IPS DF 4.7 (cell line): Measurements from ENCODE around the gene ABCD3.
"Not testable (repeated sequence)": the region's sequence is repeated elsewhere in the genome, so short reads cannot be mapped to it uniquely, and the experiment has no call there.

Experiments used
- DNase-seq: peaks from one replicate; pipeline ENCODE4 v3.0.0-alpha.2; 2013; ENCODE audit warnings: low spot score; ENCODE audit errors: extremely low read depth

ABCD3 gene

GRCh38 chr1:94413311-94413710 lies 4.9 kb upstream of the ABCD3 start:
- no peak for DNase-seq

- no peak for DNase-seq
Observed at GRCh38 chr1:94416901-94417727, 1.1 kb upstream of the ABCD3 start.

GRCh38 chr1:94417728-94417977 lies 536 bp upstream of the ABCD3 start:
- no peak for DNase-seq

- DNase-seq: no peak
Observed at GRCh38 chr1:94418664-94419655, 771 bp downstream of the ABCD3 start.

- DNase-seq: no peak
Observed at GRCh38 chr1:94422115-94422820, 4.1 kb downstream of the ABCD3 start.

GRCh38 chr1:94425821-94426484 lies 7.8 kb downstream of the ABCD3 start:
- DNase-seq: no peak

- not testable (repeated sequence) for DNase-seq
Observed at GRCh38 chr1:94426485-94426870, 8.3 kb downstream of the ABCD3 start.

- DNase-seq: no peak
Observed at GRCh38 chr1:94428441-94428840, 10.3 kb downstream of the ABCD3 start.

GRCh38 chr1:94428927-94429528 lies 10.8 kb downstream of the ABCD3 start:
- not testable (repeated sequence) for DNase-seq

- not testable (repeated sequence) for DNase-seq
Observed at GRCh38 chr1:94430066-94430465, 11.9 kb downstream of the ABCD3 start.

GRCh38 chr1:94433866-94434265 lies 15.7 kb downstream of the ABCD3 start:
- no peak for DNase-seq

GRCh38 chr1:94434365-94435045 lies 16.3 kb downstream of the ABCD3 start:
- no peak for DNase-seq

GRCh38 chr1:94438692-94439276 lies 20.6 kb downstream of the ABCD3 start:
- no peak for DNase-seq

GRCh38 chr1:94440088-94440487 lies 21.9 kb downstream of the ABCD3 start:
- no peak for DNase-seq

- DNase-seq: not testable (repeated sequence)
Observed at GRCh38 chr1:94443067-94443466, 24.9 kb downstream of the ABCD3 start.

- not testable (repeated sequence) for DNase-seq
Observed at GRCh38 chr1:94444819-94445218, 26.6 kb downstream of the ABCD3 start.

- DNase-seq: not testable (repeated sequence)
Observed at GRCh38 chr1:94445733-94446132, 27.5 kb downstream of the ABCD3 start.

- not testable (repeated sequence) for DNase-seq
Observed at GRCh38 chr1:94446177-94446576, 28.0 kb downstream of the ABCD3 start.

- not testable (repeated sequence) for DNase-seq
Observed at GRCh38 chr1:94448741-94449140, 30.6 kb downstream of the ABCD3 start.

GRCh38 chr1:94456736-94457135 lies 38.5 kb downstream of the ABCD3 start:
- DNase-seq: no peak
